Glomerular endothelial cell (primary cell): ENCODE data around the gene GPATCH8. TPM values are rescaled to one million over a fixed set of nuclear protein-coding genes. Genes with fewer than 3 reads are reported as not detected.
"Not testable (repeated sequence)": the region's sequence is repeated elsewhere in the genome, so short reads cannot be mapped to it uniquely, and the experiment has no call there.

ENCODE experiments used
- DNase-seq: peaks from one replicate; pipeline ENCODE4 v3.0.0-alpha.2; 2011; ENCODE audit warnings: low read depth, low spot score; ENCODE audit errors: extremely low read depth
- total RNA-seq: library from RNA; depleted of rRNA; stranded (reverse); fragments of >200 nt; gene quantifications from 2 replicates; pipeline ENCODE4 v1.2.3, GENCODE V29; 2015

The GPATCH8 gene
- total RNA-seq = 20.6 and 26.4 TPM in 2 replicates

DNA sequence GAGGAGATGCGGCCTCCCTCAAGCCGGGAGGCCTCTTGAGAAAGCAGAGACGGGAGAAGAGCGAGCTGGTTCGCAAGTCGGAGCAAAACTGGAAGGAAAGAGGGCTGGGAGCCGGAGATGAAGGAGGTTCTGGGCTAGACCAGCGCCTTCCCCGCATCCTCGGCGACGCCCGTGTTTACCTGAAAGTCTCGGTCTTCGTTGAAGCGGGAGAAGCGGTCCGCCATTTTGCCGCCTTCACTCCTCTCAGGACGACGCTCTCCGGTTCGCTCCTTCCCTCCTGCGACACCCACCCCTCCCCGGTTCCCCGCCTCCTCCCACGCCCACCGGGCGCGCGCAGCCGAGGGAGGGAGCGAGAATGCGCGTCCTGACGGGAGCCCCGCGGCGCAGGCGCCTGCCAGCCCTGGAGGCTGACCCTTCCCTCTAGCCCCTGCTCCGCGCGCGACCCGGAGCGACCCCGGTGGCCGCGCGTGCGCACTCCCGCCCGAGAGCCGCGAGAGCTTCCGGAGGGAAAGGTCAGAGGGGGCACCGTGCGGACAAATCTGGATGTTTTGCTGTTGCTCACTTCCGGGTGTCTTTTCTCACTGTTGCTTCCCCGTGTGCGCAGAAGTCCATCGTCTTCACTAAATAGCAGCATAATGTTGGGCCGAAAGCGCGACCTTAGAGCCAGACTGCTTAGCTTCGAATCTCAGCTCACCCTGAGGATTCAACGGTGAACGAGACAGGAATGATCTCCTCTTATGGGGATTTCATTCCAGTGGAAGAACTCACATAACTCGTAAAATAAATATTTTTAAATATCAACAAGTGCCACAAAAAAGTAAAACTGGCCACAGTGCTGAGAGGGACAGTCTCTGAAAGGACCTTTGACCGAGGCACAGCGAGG is at the start of gene GPATCH8:
GPATCH8 (minus strand) TSS at position 260 of the 883 bp plus-strand sequence; CDS start at position 224, 36 bp downstream.
- peak; percentile 34 for DNase-seq

DNA sequence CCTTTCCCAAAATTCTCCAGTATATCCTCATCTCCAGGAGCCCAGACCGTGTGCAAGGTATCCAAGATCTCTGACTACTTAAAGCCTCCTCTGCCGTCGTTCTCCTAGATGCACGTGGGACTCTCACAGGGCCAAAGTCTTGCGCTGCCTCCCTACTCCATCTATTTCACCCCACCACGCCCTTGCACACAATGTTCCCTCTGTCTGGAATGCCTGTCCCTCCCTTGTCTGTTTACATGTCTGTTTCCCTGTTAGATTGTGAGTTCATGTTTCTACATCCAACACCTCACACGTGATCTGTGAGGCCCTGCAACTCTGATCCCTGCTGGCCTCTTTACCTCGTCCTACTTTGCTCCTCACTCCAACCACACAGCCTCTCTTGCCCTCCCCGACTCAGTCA is 49.2 kb upstream of the GPATCH8 start:
- no peak for DNase-seq

DNA sequence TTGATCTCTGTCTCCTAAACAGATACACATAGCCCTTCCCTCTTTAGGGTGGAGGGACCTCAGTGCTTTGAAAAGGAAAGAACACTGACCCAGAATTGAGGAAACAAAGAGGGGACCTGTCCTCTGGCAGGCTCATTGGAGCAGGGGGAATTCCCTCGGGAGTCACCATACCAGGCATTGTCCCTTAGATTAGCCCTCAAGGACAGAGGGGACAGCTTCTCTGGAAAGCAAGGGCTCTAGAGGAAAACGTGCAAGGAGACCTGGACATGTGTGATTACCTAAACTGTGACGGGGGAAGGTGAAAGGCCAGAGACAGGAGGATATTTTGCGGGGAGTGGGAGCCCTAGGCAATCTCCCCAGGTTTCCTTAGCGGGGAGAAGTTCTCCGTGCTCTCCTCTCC is 46.5 kb upstream of the GPATCH8 start:
- DNase-seq = no peak

DNA sequence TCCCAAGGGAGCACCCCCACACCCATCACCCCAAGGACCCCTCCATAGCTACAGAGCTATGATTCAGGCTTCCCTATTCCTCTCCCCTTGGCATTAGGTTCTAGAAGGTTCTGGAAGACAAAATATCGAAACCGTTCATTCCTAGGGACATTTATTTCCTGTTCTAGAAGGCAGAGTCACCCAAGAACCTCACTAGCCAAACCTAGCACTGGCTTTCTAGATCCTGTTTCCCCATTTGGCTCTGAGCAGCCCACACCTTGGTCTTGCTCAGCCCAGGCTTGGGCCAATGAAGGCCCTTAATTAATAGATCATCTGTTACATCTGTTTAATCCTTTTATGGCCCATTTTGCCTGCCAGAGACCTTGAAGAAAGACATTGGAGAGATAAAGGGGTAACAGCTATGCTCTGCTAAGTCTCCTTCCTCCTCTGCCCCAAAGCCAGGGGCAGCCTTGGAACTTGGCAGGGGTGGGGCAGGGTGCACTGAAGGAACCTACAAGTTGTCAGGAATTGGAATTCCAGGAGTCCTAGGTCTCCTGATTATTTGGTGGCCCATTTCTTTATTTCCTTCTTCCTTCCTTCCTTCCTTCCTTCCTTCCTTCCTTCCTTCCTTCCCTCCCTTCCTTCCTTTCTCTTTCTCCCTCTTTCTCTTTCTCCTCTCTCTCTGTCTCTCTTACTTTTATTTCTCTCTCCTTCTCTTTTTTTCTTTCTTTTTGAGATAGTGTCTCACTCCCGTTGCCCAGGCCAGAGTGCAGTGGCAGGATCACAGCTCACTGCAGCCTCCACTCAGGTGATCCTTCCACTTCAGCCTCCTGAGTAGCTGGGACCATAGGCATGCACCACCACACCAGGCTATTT is 45.4 kb upstream of the GPATCH8 start:
- DNase-seq = no peak

DNA sequence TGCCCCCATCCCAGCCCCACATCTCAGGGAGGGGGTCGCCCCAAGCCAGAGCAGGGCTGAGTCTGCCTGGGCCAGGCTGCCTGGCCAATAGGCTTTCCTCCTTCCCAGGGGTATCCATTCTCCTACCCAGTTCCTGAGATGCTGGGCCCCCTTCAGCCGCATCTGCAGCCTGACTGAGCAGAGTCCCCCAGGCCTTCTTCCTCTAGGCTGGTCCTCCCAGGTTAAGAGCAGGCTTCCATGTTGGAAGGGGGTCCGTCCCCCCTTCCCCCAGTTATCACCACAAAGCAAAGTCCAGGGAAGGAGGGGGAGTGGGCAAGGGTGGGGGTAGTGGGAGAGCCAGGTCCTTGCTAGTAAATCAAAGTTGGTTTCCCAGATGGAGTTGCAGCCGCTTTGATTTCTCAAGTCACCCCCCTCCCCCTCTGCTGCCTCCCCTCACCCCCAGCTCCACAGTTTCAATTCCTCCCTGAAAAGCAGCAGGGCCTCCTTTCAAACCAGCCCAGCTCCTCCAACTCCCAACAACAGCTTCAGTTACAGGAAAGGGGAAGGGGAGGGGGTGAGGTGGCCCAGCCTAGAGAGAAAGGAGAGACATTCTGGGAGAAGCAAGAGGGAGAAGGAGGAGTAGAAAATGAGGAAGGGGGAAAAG is 44.5 kb upstream of the GPATCH8 start:
- DNase-seq = no peak

DNA sequence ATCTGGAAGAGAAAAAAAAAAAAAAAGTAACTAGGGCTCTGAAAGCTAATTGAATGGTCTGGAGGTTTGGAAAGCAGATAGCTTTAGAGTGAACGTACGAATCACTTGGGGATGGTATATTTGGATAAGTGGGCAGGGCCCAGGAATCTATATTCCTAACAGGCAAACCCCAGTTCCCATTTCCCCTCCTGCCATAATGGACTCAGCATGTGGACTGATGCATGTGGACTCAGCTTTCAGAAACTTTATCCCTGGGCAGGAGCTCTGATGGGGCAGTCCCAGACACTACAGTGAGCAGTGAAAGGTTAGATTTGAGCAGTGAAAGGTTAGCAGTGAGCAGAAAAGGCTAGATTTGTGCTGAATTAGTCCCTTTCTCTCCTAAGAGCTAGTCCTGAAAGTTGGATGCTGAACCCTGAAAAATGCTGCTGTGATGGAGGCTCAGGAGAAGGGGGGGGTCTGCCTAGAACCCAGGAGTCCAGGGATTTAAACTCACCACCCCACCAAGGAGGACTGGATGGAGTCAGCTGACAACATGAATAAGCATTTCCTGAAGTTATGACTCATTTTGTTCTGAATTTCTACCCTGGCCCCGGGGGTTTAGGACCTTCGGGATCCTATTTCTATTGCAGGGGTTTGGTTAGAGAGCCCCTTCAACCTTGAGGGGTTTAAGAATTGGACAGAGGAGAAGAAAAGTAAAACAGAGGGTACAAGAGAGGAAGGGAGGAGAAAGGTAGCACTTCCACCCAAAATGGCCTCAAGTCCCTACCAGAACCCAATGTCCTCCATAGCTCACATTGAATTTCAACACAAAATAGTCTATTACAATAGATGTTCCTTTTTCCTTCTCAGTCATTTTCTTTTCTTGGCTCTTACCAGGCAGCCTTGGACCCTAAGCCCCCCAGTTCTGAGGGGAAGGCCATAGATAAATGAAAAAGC is 43.7 kb upstream of the GPATCH8 start:
- no peak for DNase-seq

DNA sequence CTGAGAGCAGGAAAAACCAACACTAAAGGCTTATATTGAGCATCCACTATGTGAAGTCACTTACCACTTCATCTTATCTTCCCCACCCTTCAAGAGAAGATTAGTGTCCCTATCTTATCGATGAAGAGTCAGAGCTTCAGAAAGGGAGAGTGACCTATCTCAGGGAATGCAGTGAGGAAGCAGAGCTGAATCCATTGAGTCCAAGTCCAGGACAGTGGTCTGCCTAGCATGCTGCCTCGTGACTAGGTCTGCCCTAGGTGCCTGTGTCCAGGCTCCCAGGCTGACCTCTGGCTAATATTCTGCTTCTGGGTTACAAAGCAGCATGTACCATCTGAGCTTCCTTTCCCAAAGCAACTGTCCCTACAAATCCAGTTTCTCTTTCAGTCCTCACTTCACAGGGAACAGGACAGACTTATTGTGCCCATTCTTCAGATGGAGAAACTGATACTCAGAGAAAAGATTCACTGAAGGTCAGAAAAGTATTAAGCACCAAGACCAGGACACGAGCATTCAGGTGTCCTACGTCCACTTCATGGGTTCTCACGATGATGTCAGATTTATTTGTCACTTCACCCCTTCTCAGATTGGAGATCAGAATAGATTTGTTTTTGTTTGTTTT is 40.8 kb upstream of the GPATCH8 start:
- DNase-seq = no peak

DNA sequence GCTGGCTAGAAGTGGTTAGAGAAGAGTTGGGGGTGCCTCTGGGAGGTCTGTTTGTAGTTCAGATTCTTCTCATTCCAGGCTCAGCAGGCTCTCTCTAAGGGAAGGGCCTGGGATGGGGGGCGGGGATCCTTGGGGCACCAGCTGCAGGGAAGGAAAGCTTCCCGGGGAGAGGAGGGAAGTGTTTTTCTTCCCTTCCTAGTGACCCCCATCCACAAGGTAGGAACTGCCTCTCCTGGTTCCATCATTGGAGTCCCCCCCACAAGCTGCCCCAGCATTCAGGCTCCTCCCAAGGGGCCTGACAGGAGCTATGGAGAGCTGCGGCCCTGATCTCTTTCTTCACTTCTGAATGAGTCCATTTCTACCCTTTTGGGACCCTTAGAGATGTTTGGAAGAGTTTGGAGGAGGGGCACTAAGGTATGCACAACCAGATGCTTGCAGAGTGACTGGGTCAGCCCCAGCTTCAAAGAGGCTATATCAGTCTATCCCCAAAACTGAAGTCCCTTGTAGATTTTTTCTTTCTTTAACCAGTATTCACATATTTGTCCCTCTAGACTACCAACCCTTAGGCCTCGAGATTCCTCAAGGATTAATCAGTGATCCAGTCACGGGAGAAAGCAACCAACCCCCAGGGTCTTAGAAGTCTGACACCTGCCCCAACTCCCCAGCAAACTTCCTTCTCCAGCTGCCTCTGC is 40.2 kb upstream of the GPATCH8 start:
- DNase-seq = no peak

DNA sequence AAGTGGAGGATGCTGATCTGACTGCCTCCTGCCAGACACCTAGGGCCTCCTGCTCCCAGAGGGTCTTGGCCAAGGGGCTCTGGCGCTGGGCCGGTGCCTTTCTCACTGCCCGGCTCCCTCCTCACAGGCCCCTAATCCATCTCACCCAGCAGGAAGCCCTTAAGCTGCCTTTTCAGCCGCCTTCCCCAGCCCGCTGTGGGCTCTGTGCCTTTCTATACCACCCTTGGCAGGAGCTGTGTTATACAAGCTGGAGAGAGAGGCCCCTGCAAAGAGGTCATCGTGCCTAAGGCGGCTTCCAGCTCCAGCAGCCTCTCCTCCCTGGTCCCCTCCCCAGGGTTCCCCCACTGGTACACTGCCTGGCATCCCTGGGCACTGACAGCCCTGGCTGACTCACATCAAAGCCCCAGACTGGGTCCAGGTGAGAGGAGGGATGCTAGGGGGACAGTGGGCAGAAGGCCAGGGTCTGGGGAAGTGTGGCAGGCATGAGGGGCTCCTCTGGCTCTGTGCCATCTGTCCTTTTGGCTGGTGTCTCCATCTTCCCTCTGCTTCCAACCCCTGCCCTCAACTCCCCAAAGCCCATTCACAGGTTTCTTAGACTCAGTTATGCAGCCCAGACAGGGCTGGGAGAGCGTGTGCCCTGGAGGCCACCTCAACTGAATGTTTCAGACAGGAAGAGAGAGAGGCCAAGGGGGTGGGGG is 38.8 kb upstream of the GPATCH8 start:
- no peak for DNase-seq

DNA sequence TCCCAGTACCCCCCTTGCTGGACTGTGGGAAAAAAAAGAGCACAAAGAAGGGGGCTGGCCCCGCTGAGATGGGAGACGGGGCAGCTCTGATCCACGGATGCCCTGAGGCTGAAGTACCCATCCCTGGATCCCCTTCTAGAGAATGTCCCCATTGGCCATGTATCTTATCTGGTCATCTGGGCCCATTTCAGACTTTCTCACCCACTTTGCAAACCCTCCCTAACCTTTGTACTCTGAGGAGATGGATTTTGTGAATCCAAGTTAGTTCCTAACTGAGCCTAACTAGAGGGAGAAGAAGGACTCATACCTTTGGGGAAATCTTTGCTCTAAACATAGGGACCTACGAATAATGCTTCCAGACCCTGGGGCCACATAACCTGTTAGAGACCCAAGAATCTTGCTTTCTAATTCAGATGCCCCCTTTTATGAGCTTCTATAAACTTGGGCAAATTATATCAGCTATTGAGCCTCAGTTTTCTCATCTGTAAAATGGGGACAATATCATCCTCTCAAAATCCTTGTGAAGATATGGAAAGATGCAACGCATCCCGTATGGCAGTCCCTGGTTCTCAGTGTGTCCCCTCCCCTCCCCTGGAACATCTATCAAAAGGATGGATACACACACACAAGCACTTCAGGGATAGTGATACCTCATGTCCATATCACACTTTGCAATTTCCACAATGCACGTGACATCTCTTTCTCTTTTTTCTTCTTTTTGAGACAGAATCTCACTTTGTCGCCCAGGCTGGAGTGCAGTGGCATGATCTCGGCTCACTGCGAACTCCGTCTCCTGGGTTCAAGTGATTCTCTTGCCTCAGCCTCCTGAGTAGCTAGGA is 37.3 kb upstream of the GPATCH8 start:
- no peak for DNase-seq

DNA sequence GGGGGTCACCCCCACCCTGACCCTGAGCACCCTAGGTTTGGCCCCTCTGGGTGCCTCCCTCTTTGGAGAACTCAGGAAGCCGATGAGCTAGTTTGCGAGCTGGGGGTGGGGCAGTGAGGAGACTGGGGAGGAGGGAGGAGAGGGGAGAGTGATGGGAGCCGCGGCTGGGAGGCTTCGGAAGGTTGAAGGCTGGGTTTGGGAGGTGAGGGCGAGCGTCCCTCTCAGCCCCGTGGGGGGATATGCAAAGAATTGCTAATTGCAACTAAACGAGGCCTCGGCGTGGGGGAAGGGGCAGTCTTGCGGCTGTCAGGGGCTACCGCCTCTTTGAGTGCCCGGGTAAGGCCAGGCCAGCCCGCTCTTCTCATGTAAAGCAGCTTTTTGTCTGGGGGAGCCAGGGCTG is 36.5 kb upstream of the GPATCH8 start:
- DNase-seq = no peak

DNA sequence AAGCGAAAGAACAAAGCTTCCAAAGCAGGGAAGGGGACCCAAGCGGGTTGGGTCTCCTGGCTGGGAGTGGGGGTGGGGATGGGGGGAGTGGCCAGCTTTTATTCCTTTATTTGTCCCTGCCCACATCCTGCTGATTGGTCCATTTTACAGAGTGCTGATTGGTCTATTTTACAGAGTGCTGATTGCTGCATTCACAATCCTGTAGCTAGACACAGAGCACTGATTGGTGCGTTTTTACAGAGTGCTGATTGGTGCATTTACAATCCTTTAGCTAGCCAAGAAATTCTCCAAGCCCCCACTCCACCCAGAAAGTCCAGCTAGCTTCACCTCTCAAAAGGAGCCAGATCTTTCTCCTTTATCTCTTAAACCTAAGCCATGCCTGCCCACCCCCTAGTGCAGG is 34.7 kb upstream of the GPATCH8 start:
- not testable (repeated sequence) for DNase-seq

DNA sequence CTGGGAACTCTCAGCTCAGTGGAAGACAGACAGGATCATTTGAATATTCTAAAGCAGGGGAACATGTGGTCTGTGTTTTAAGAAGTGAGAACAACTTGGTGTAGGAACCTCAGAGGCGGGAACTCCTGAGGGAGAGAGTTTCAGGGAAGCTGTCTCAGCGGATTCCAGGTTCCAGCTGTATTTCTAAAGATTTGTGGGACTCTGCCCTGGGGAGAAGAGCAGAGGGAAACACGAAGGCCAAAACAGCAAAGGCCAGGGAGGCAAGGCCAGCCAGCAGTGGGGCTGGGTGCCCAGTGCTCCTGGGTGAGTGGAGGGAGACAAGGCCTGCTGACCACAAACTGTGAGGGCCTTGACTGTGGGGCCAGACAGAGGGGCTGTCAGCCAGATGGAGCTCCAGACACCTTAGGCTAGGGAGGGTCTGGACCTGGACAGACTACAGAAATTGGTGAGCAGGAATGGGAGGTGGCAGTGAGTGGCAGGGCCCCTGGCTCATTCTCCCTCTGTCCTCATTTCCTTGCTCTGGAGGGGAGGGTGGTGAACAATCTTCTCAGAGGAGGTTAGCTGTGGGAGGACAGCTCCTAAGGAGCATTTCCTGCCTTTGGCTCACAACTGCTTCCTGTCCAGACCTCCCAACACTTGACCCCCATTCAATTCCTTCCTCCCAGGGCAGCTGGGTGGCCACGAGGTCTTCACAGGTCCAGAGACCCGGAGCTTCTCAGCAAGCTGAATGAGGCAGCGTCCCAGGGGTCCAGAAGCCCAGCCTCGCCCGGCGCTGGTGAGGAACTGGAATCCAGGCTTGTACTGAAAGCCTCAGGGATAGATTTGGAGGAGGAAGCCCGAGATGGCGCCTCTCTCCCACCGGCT is 33.1 kb upstream of the GPATCH8 start:
- DNase-seq = no peak

DNA sequence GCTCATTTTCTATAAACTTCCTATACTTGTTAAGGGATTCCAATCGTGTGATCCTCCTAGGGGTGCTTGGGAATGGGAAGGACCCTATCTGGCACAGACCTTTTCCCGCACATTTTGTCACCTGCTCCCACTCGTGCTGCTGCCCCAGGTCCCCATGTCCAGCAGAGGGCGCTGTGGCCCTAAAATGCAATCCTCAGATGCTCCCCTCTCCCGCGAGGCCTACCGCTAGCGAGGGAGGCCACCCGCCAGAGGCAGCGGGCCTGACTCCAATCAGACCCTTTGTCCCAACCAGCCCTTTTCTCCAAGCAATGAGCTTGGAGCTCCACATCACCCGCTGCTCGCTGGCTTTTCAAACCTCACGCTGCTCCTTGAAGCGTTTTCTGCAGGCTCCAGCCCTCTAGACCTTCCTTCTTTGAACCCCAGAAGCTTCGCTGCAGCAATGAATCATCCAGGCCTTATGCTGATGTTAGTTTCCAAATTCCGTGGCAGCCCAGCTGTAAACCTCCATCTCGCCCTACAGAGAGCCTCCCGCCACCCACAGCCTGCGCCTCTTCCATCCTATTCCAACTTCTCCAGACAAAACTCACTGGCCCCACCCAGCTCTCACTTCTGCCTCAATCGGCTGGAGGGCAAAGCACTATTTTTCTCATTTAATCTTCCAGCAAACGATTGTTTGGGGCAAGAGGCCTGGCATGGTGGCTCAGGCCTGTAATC is 30.5 kb upstream of the GPATCH8 start:
- peak; percentile 39 for DNase-seq

DNA sequence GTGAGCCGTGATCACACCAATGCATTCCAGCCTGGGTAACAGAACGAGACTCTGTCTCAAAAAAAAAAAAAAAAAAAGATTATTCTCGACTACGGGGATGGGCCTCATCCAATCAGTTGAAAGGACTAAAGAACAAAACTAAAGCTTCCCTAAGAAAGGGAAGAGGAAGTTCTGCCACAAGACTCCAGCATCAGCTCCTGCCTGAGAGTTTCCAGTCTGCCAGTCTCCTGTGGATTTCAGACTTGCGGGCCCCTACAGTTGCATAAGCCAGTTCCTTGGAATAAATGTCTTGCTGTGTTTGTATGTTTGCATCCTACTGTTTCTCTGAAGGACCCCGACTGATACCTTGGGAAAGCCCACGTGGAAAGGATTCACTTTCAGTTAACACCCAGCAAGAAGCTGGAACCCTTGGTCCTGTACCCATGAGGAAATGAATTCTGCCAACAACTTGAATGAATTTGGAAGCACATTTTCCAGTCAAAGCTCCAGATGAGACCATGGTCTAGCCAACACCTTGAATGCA is 27.8 kb upstream of the GPATCH8 start:
- no peak for DNase-seq

DNA sequence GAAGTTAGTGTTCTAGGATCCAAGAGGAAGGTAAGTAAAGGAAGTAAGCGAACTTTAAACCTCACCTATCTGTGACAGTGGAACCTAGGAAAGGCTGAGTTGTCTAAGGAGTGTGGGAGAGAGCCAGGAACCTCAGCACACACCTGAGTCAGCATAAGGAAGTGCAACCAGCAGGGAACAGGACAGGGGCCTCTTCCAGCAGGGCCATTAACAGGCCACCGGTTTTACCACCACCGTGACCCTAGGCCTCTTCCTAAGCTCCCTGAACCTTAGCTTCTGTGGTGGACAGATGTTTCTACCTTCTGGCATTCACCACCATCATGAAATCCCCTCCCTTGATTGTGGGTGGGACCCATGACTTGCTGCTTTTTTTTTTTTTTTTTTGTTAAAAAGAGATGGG is 26.7 kb upstream of the GPATCH8 start:
- DNase-seq = no peak
